Astrocyte of the spinal cord (primary cell): ENCODE results near the gene RPUSD3.

Experiments
- DNase-seq: peaks from one replicate; pipeline ENCODE4 v3.0.0; 2011; ENCODE audit warnings: low read depth, low spot score
- H3K4me3 ChIP-seq: 2 replicates; pipeline ENCODE4 v1.5.1; 2011; ENCODE audit warnings: low read depth, mild to moderate bottlenecking, low read length, moderate library complexity
- in situ Hi-C: cut with HindIII; loops from 2 replicates; pipeline ENCODE4 v1.10.0; 2017; ENCODE audit warnings: low sequenced_read_pairs
- TF ChIP-seq, protein P1 (sequence below): IDR thresholded peaks from 2 replicates; pipeline ENCODE4 v1.5.1; 2012; ENCODE audit warnings: low read depth, mild to moderate bottlenecking, low read length, inconsistent platforms

Gene RPUSD3

DNA sequence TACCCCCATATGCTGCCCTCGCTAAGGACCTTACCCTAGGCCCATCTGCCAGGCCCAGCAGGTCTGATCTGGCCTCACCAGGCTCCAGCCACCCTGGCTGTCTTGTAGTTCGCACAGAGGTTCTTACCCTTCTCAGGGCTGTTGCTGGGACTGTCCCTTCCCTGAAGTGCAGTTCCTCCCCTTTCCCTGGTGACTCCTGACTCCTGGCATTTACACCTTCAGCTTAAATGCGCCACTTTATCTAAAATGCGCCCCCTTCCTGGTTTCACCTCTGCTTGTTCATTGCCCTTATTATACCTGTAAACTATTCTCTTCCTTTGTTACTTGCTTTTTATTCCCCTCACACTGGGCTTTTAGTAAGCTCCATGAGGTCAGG, 34.6 kb downstream of the RPUSD3 start:
- in situ Hi-C loops: no loop called here
- H3K4me3 ChIP-seq: peak overlapping the region; percentile 37
- DNase-seq: no peak
- TF ChIP-seq, protein P1, sequence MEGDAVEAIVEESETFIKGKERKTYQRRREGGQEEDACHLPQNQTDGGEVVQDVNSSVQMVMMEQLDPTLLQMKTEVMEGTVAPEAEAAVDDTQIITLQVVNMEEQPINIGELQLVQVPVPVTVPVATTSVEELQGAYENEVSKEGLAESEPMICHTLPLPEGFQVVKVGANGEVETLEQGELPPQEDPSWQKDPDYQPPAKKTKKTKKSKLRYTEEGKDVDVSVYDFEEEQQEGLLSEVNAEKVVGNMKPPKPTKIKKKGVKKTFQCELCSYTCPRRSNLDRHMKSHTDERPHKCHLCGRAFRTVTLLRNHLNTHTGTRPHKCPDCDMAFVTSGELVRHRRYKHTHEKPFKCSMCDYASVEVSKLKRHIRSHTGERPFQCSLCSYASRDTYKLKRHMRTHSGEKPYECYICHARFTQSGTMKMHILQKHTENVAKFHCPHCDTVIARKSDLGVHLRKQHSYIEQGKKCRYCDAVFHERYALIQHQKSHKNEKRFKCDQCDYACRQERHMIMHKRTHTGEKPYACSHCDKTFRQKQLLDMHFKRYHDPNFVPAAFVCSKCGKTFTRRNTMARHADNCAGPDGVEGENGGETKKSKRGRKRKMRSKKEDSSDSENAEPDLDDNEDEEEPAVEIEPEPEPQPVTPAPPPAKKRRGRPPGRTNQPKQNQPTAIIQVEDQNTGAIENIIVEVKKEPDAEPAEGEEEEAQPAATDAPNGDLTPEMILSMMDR: no peak

DNA sequence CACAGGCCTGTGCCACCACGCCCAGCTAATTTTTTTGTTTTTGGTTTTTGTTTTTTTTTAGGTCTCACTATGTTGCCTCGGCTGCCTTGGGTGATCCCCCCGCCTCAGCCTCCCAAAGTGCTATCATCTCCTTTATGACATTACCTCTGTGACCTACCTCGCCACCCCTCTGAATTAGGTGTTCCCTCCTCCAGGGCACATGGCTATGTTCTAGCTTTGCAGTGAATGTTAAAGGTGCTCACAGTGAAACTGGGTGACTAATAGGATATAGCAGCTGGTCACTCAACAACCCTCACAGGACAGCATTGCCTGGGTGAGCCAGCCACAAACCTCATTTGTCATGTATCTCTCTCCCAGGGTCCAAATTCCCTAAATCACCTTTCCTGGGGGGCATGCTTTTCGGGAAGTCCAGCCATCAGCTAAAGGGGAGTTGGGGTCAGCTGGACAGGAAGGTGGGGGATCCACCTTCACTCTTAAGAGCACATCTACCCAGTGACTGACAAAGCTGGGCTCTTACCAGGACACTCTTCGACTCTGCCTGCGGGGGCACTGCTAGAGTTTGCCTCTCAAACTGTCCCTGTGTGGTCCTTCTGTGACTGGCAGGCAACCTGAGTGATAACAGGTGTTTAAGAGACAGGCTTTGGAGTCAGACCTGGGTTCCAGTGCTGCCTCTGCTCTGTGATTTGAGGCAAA, 35.3 kb downstream of the RPUSD3 start:
- TF ChIP-seq, protein P1: peak; percentile 44
- in situ Hi-C loops: no loop called here
- no peak for DNase-seq
- no peak overlapping the region for H3K4me3 ChIP-seq

DNA sequence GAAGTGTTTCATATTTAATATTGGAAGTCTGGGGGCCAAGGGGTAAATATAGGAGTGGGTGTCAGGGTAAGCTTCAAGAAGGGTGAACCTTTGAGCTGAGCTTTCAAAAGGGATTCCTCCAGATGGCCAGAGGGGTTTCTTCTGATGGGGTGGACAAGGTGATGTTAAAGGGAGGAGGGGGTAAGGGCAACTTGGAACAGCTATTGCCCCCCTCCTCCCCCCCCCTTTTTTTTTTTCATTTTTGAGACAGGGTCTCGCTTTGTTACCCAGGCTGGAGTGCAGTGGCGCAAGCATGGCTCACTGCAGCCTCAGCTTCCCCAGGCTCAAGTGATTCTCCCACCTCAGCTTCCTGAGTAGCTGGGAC, 35.8 kb downstream of the RPUSD3 start:
- no peak for DNase-seq
- in situ Hi-C loops: no loop called here
- TF ChIP-seq, protein P1: no peak
- no peak overlapping the region for H3K4me3 ChIP-seq

DNA sequence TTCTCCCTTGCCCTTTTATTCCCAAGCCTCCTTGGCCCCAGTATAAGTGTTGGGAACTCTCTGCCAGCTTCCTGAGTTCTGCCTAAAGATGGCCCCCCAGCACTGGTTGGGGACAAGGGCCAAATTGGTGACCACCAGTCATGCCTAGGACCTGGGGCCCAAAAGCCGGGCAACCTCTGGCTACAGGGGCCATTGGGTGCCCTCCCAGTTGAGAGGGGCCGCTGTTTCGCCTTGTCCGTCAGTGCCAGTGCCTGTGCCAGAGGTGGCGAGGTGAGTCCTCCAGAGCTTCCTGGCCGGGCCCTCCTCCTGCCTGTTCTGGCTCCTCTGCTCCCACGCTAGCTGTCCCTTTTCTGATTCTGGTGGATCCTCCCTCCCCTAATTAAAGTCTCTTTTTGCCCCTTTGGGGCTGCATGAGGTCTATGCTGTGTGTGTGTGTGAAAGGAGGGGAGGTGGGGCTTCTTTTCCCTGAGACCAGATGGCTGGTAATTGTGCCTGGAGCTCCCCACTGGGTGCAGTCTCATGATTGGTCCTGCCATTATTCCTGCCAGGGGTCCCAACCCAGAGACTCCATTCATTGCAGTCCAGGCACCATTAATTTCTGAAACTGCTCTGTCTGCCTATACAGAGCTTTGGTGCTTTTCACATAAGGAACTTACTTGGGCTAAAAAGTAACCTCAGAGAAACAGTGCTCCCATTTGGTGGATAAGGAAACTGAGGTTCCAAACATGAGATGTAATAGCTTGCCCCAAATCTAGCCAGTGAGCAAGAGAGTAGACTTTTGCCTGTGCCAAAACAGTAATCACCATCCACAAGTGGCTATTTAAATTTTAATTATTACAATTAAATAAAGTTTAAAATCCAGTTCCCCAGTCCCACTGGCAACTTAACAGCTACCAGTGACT, 36.9 kb downstream of the RPUSD3 start:
- in situ Hi-C loops: no loop called here
- no peak for DNase-seq
- H3K4me3 ChIP-seq: no peak overlapping the region
- TF ChIP-seq, protein P1: no peak

DNA sequence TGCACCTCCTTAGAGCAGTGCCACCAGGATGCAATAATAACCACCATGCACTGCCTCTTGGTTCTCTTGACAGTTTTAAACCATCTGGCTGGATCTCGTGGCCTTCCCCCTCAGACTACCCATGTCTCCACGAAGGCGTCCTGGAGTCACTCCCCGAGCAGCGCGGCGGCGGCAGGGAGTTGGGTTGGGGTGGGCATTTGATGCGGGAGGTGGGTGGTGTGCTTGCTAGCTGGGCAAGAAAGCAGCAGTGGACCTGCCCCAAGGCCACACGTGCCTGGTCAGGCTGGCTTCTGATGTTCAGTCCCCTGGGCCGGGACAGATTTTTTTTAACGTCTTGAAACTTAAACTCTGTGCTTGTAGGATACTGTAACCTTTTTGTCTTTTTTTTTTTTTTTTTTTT, 37.7 kb downstream of the RPUSD3 start:
- in situ Hi-C loops: no loop called here
- no peak overlapping the region for H3K4me3 ChIP-seq
- DNase-seq: no peak
- TF ChIP-seq, protein P1: no peak

DNA sequence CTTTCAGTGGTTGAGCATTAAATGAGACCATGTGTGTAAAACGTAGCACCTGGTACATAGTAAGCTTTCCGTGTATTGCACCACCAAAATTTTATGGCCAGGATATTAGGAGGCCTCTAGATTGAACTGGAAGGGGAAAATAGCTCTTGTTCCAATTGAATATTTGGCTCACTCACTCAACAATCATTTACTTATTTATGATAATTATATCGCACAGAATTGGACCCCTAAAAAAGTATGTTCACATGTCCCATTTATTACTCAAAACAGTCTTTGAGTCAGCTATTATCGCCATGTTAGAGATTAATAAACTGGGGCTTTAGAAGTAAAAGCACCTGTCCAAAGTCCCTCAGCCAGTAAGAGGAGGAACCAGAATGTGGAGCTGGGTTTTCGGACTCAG, 38.8 kb downstream of the RPUSD3 start:
- in situ Hi-C loops: no loop called here
- no peak for DNase-seq
- no peak overlapping the region for H3K4me3 ChIP-seq
- TF ChIP-seq, protein P1: no peak
